ENCODE results near the gene POLR2A. TPM values are rescaled to one million over a fixed set of nuclear protein-coding genes. Genes with fewer than 3 reads are reported as not detected.
A peak's percentile ranks its signal among the peaks of the same experiment; 100 is the strongest.

Gene POLR2A
- total and polyA plus RNA-seq, 2 of the 13 experiments (the other 11 are each of a cell fraction or from before 2014, with no cell fraction given): 17.8 to 18.3 TPM

DNA sequence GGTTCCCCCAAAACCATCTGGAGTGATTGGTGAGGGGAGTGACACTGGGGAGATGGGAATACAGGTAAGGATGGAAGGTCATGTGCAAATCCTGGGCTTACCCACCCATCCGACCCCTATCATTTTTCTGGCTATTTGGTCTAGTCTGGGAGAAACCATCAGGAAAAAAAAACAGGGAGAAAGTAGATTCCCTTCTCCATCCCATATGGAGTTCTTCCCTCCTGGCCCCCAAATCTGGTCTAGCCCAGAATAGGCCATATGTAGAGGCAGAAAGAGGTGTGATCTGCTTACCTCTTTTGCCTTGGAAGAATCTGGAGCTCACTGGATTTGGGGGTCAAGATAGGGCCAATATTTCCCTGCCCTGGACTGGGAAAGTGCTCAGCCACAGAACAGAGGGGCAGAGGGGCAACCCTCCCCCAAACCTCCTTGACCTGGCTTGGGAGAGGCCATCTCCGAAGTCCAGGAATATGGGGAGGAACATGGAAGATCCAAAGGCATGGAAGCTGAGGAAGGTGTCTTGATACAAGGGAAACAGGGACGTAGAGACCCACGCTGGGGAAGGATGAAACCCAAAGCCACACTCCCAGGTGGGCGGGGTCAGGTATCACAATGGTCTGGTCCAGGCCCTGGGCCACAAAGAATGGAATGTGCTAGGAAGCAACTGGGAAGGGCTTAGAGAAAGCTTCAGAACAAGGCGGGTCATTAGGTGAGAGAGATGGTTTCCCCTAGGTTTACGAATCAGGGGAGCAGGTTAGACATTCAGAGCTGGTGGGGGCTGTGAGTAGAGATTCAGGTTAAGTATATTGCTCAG, 23.1 kb upstream of the POLR2A start:
- ATAC-seq (no peak), FAIRE-seq (no peak), DNase-seq (ENCODE audit: low spot score) (no peak)
- Histone ChIP-seq H3K36me3 (replicated peaks in 1 of 2; ENCODE audit: control insufficient read depth in 1 of 2, insufficient read depth in 2 of 2, low read length in 2 of 2) (no peaks in the 10 kb centered on the region; a peak in 2 of 5 replicates), H3K9me3 (ENCODE audit: low read length) (no peaks in the 10 kb centered on the region), H3K4me1 (ENCODE audit: insufficient read depth, low read length) (no peaks in the 10 kb centered on the region), H3K9ac (ENCODE audit: insufficient read depth, low read depth, low read length) (no peak overlapping the region), H3K27me3 (ENCODE audit: control insufficient read depth in 1 of 2, insufficient read depth in 2 of 2, low read length in 2 of 2) (no peaks in the 10 kb centered on the region), H3K27ac (ENCODE audit: extremely low read length, insufficient read depth, low read length) (no peak overlapping the region), H3K79me2 (ENCODE audit: insufficient read depth, low read length) (no peaks in the 10 kb centered on the region), H3K4me2 (ENCODE audit: low read depth, low read length) (no peak overlapping the region), H3K4me3 (replicated peaks in 1 of 3; ENCODE audit: insufficient read depth in 1 of 3, low read depth in 2 of 3, low read length in 3 of 3) (no peak overlapping the region), H4K20me1 (ENCODE audit: insufficient read depth, low read length) (no peaks in the 10 kb centered on the region; the same call in 1 of the 2 replicates), H2AFZ (ENCODE audit: low read length) (no peak overlapping the region)
- no TSS peak for BruUV-seq (replicated peaks)
- intact Hi-C loops (cut with micrococcal nuclease; ENCODE audit: unreplicated experiment) (no loop called here), in situ Hi-C loops (cut with HindIII; ENCODE audit: extremely low pct_ligation_motif_present, low pct_unique_long_range_greater_than_20kb) (no loop called here)
- CTCF ChIA-PET (ENCODE audit: low intra/inter-chr PET ratio, low total read pairs): no interaction called here
- POLR2A ChIA-PET: no interaction called here
- 97% methylated on average over 7 of the region's 7 CpGs for WGBS (ENCODE audit: low lambda C conversion rate)
- TF ChIP-seq CBX5 (CRISPR knock-in tag; IDR thresholded peaks at IDR 0.05; ENCODE audit: borderline replicate concordance): no peak
- no peak for TF ChIP-seq ZSCAN25 (CRISPR knock-in tag; IDR thresholded peaks at IDR 0.05)
- TF ChIP-seq XRCC5 (optimal IDR thresholded peaks at IDR 0.05; ENCODE audit: low read length): no peak
- no peak for TF ChIP-seq TCF7L2 (IDR thresholded peaks at IDR 0.05; ENCODE audit: low read depth, low read length)
- no peak for TF ChIP-seq ZNF644 (CRISPR knock-in tag; IDR thresholded peaks at IDR 0.05; ENCODE audit: low read depth)
- TF ChIP-seq PAF1 (CRISPR knock-in tag; IDR thresholded peaks at IDR 0.05): 0 out of 2 replicates have a peak, but pooled peaks have one; percentile 10
- TF ChIP-seq NFE2L2 (IDR thresholded peaks at IDR 0.05; ENCODE audit: low read length): no peak
- TF ChIP-seq CENPT (CRISPR knock-in tag; IDR thresholded peaks at IDR 0.05; ENCODE audit: low read depth): no peak
- TF ChIP-seq, protein P1, sequence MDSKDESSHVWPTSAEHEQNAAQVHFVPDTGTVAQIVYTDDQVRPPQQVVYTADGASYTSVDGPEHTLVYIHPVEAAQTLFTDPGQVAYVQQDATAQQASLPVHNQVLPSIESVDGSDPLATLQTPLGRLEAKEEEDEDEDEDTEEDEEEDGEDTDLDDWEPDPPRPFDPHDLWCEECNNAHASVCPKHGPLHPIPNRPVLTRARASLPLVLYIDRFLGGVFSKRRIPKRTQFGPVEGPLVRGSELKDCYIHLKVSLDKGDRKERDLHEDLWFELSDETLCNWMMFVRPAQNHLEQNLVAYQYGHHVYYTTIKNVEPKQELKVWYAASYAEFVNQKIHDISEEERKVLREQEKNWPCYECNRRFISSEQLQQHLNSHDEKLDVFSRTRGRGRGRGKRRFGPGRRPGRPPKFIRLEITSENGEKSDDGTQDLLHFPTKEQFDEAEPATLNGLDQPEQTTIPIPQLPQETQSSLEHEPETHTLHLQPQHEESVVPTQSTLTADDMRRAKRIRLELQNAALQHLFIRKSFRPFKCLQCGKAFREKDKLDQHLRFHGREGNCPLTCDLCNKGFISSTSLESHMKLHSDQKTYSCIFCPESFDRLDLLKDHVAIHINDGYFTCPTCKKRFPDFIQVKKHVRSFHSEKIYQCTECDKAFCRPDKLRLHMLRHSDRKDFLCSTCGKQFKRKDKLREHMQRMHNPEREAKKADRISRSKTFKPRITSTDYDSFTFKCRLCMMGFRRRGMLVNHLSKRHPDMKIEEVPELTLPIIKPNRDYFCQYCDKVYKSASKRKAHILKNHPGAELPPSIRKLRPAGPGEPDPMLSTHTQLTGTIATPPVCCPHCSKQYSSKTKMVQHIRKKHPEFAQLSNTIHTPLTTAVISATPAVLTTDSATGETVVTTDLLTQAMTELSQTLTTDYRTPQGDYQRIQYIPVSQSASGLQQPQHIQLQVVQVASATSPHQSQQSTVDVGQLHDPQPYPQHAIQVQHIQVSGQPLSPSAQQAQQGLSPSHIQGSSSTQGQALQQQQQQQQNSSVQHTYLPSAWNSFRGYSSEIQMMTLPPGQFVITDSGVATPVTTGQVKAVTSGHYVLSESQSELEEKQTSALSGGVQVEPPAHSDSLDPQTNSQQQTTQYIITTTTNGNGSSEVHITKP (CRISPR knock-in tag; IDR thresholded peaks at IDR 0.05; ENCODE audit: low read depth): 0 out of 2 replicates have a peak, but pooled peaks have one; percentile 30
- TF ChIP-seq, protein P2, sequence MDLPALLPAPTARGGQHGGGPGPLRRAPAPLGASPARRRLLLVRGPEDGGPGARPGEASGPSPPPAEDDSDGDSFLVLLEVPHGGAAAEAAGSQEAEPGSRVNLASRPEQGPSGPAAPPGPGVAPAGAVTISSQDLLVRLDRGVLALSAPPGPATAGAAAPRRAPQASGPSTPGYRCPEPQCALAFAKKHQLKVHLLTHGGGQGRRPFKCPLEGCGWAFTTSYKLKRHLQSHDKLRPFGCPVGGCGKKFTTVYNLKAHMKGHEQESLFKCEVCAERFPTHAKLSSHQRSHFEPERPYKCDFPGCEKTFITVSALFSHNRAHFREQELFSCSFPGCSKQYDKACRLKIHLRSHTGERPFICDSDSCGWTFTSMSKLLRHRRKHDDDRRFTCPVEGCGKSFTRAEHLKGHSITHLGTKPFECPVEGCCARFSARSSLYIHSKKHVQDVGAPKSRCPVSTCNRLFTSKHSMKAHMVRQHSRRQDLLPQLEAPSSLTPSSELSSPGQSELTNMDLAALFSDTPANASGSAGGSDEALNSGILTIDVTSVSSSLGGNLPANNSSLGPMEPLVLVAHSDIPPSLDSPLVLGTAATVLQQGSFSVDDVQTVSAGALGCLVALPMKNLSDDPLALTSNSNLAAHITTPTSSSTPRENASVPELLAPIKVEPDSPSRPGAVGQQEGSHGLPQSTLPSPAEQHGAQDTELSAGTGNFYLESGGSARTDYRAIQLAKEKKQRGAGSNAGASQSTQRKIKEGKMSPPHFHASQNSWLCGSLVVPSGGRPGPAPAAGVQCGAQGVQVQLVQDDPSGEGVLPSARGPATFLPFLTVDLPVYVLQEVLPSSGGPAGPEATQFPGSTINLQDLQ (CRISPR knock-in tag; IDR thresholded peaks at IDR 0.05): no peak
- TF ChIP-seq, protein P3, sequence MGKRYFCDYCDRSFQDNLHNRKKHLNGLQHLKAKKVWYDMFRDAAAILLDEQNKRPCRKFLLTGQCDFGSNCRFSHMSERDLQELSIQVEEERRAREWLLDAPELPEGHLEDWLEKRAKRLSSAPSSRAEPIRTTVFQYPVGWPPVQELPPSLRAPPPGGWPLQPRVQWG (CRISPR knock-in tag; IDR thresholded peaks at IDR 0.05; ENCODE audit: borderline replicate concordance, low read depth): no peak
- TF ChIP-seq POLR2G (IDR thresholded peaks at IDR 0.05; ENCODE audit: low read depth, low read length): peak; percentile 26; the same call in 1 of the 2 replicates
- no peak for TF ChIP-seq SIN3B (IDR thresholded peaks at IDR 0.05; ENCODE audit: low read length)
- no peak for TF ChIP-seq ZFX (CRISPR knock-in tag; IDR thresholded peaks at IDR 0.05; ENCODE audit: low read depth)
- no peak for TF ChIP-seq ATF7 (IDR thresholded peaks at IDR 0.05)
- TF ChIP-seq ATF7 (CRISPR knock-in tag; IDR thresholded peaks at IDR 0.05): no peak
- peak in 1 of 2 experiments; percentile 7; a peak in 1 of 4 replicates for TF ChIP-seq POLR2A (IDR thresholded peaks at IDR 0.05; ENCODE audit: insufficient read depth in 1 of 2, low read depth in 2 of 2, low read length in 2 of 2)

Data from HepG2 (cell line).